ENCODE data around the gene UBE2J1.

Gene UBE2J1

GRCh38 chr6:89286516-89286915 lies 66.0 kb downstream of the UBE2J1 start:
- no peak for DNase-seq

DNA sequence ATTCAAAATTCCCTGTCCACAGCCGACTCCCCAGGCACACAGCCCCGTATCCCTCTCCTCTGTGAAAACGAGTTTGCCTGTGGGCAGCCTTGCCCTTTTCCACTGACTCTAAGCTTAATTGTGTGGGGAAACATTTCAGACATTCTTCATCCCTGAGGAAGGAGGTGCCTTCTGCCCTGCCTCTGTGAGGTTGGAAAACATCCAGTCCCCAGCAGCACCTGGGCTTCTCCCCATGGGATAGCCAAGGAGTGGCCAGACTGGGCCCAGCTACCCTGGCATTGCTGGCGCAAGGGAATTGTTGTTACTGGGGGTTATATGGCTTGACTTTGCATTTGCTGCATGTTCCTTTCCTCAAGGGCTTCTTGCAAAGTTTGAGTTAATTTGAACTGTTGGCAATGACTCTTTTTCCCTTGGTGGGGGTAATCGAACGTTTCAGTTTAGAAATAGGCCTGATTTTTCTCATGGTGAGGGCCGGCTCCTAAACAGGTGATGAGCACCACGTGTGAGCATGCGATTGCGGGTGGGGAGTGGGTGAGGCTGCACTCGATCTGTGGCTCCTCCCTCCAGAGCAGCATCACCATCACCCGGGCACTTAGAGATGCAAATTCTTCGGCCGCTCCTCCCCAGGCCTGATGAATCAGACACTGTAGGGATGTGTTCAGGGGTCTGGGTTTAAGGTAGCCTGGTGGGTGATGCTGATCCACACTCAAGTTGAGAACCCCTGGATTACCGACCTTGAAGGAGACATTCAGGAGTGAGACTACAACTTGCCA lies 67.4 kb downstream of the UBE2J1 start:
- DNase-seq = no peak

- no peak for DNase-seq
These were observed 68.4 kb downstream of the UBE2J1 start for GRCh38 chr6:89284081-89284480.

GRCh38 chr6:89282749-89283148 lies 69.8 kb downstream of the UBE2J1 start:
- no peak for DNase-seq

- DNase-seq = no peak
These were observed 70.7 kb downstream of the UBE2J1 start for GRCh38 chr6:89281779-89282246.

- DNase-seq = no peak
These were observed 73.6 kb downstream of the UBE2J1 start for GRCh38 chr6:89278956-89279355.

Data from NCI-H1436 treated with DMSO at 0.1 percent for 48 hours (cell line).